B cell (primary cell): ENCODE measurements around the gene MGAT5. TPM values are rescaled to one million over a fixed set of nuclear protein-coding genes. Genes with fewer than 3 reads are reported as not detected.

Source experiments
- ATAC-seq: fragments of 200-7000 bp; cut with Tn5 transposase; one replicate; pipeline ENCODE4 v1.10.0; 2021; ENCODE audit warnings: low read depth, mild to moderate bottlenecking, moderate number of reproducible peaks, moderate library complexity
- CTCF ChIA-PET: fragments of 350-600 bp; sonication (Branson Sonifier 250); formaldehyde crosslinking; loops from one replicate; lab custom pipeline; 2021; ENCODE audit warnings: antibody characterized with exemption, inconsistent platforms; lab: Charles Lee
- POLR2A ChIA-PET: fragments of 350-600 bp; sonication (Branson Sonifier 250); formaldehyde crosslinking; loops from one replicate; lab custom pipeline; 2021; ENCODE audit warnings: antibody characterized with exemption; lab: Charles Lee
- DNase-seq: peaks from one replicate; pipeline ENCODE4 v3.0.0; 2013
- H2AFZ ChIP-seq: 2 replicates; pipeline ENCODE4 v1.6.1; 2012; ENCODE audit warnings: mild to moderate bottlenecking, low read depth, low read length; ENCODE audit not compliant: insufficient read depth, poor library complexity, severe bottlenecking
- H3K27ac ChIP-seq, 2 donors: 1 replicate in 1 of 2; 2 replicates in 1 of 2; pipeline ENCODE4 v1.5.1; 2012 to 2013; ENCODE audit warnings: low read length in 2 of 2, mild to moderate bottlenecking in 2 of 2, moderate library complexity in 1 of 2
- H3K27me3 ChIP-seq, 4 experiments: fragments of 200-600 bp in 1 of 4; sonication (generic) in 1 of 4; replicated peaks in 1 of 4; 1 replicate in 2 of 4; 2 replicates in 2 of 4; pipeline versions ENCODE4 v1.6.1 to v1.7.0; 2013 to 2016; ENCODE audit warnings: low read length in 3 of 4, mild to moderate bottlenecking in 2 of 4, mixed read lengths in 1 of 4, moderate library complexity in 1 of 4; ENCODE audit not compliant: insufficient read depth in 4 of 4, control insufficient read depth in 3 of 4; ENCODE audit errors: control extremely low read depth in 1 of 4
- H3K36me3 ChIP-seq, 2 experiments: replicated peaks in 1 of 2; 1 replicate in 1 of 2; 2 replicates in 1 of 2; pipeline versions ENCODE4 v1.6.1 to v1.7.1; 2013; ENCODE audit warnings: low read length in 1 of 2; ENCODE audit not compliant: insufficient read depth in 2 of 2, control insufficient read depth in 1 of 2; ENCODE audit errors: control extremely low read depth in 1 of 2, extremely low read depth in 1 of 2
- H3K4me1 ChIP-seq, 2 donors: fragments of 200-600 bp in 1 of 2; sonication (generic) in 1 of 2; 1 replicate in 1 of 2; 2 replicates in 1 of 2; pipeline versions ENCODE4 v1.5.1 to v1.6.1; 2013 to 2017; ENCODE audit warnings: low read length in 2 of 2; ENCODE audit not compliant: control insufficient read depth in 2 of 2, insufficient read depth in 2 of 2
- H3K4me2 ChIP-seq: replicated peaks from 2 replicates; pipeline ENCODE3; 2012; ENCODE audit warnings: mild to moderate bottlenecking, low read depth, low read length; ENCODE audit not compliant: poor library complexity, severe bottlenecking
- H3K4me3 ChIP-seq, 5 experiments: fragments of 200-600 bp in 1 of 5; sonication (generic) in 1 of 5; 1 replicate in 3 of 5; 2 replicates in 2 of 5; pipeline versions ENCODE4 v1.5.1 to v1.7.0; 2011 to 2016; ENCODE audit warnings: low read length in 4 of 5, mild to moderate bottlenecking in 4 of 5, low read depth in 2 of 5, control low read depth in 1 of 5, moderate library complexity in 1 of 5; ENCODE audit not compliant: insufficient read depth in 1 of 5; ENCODE audit errors: control extremely low read depth in 1 of 5, extremely low read depth in 1 of 5
- H3K79me2 ChIP-seq: fragments of 200-600 bp; sonication (generic); one replicate; pipeline ENCODE4 v1.6.0; 2016; ENCODE audit warnings: low read length; ENCODE audit not compliant: control insufficient read depth, insufficient read depth
- H3K9ac ChIP-seq: fragments of 200-600 bp; sonication (generic); 2 replicates; pipeline ENCODE4 v1.6.1; 2017; ENCODE audit warnings: mild to moderate bottlenecking, low read length, moderate library complexity
- H3K9me3 ChIP-seq, 3 donors: one replicate each; pipeline versions ENCODE4 v1.6.1 to v1.7.1; 2013; ENCODE audit warnings: low read length in 2 of 3; ENCODE audit not compliant: control insufficient read depth in 2 of 3, insufficient read depth in 1 of 3; ENCODE audit errors: control extremely low read depth in 1 of 3
- H4K20me1 ChIP-seq: 2 replicates; pipeline ENCODE4 v1.6.0; 2012; ENCODE audit warnings: mild to moderate bottlenecking, low read length; ENCODE audit not compliant: insufficient read depth, control insufficient read depth, poor library complexity, severe bottlenecking
- H3K27ac Mint-ChIP-seq: one replicate; pipeline ENCODE4 v1.8.0; 2021; ENCODE audit warnings: mixed read lengths
- H3K27me3 Mint-ChIP-seq: one replicate; pipeline ENCODE4 v1.8.0; 2021; ENCODE audit warnings: mixed read lengths
- H3K4me1 Mint-ChIP-seq: one replicate; pipeline ENCODE4 v1.8.0; 2021; ENCODE audit warnings: mixed read lengths
- H3K4me3 Mint-ChIP-seq: one replicate; pipeline ENCODE4 v1.8.0; 2021; ENCODE audit warnings: mixed read lengths
- H3K9me3 Mint-ChIP-seq: one replicate; pipeline ENCODE4 v1.8.0; 2022; ENCODE audit warnings: mixed read lengths; ENCODE audit not compliant: insufficient read depth
- EZH2 ChIP-seq: IDR thresholded peaks from 2 replicates; pipeline ENCODE4 v1.6.1; 2012; ENCODE audit warnings: borderline replicate concordance, low read depth, mild to moderate bottlenecking, moderate library complexity, low read length; ENCODE audit not compliant: insufficient read depth, poor library complexity, severe bottlenecking
- WGBS: methylation state at CpG from one replicate; pipeline ENCODE4 v1.1.5; 2013; ENCODE audit warnings: missing lambda C conversion rate; ENCODE audit not compliant: insufficient coverage; 5-methylcytosine and 5-hydroxymethylcytosine counted together
- intact Hi-C: fragments of 100-400 bp; cut with micrococcal nuclease; formaldehyde crosslinking; loops from one replicate; pipeline ENCODE4 v1.10.0; 2022
- polyA plus RNA-seq: library from polyadenylated mRNA; depleted of rRNA; stranded (reverse); fragments of >200 nt; gene quantifications from 2 replicates; pipeline ENCODE4 v1.2.3, GENCODE V29; 2012
- total RNA-seq, 2 donors: library from RNA; stranded (reverse); fragments of 120-200 nt in 1 of 2; gene quantifications; 1 replicate in 1 of 2; 2 replicates in 1 of 2; pipeline versions ENCODE4 v1.2.3 to v1.2.4, GENCODE V29; 2013 to 2022
- TF ChIP-seq, protein P1 (sequence below): fragments of 200-600 bp; IDR thresholded peaks from one replicate; pipeline ENCODE4 v1.8.0; 2022; ENCODE audit warnings: antibody characterized with exemption, mild to moderate bottlenecking

Gene MGAT5
- total and polyA plus RNA-seq, 2 donors (not counting 1 experiment from before 2014, with no cell fraction given), result 27.2 to 184 TPM

DNA sequence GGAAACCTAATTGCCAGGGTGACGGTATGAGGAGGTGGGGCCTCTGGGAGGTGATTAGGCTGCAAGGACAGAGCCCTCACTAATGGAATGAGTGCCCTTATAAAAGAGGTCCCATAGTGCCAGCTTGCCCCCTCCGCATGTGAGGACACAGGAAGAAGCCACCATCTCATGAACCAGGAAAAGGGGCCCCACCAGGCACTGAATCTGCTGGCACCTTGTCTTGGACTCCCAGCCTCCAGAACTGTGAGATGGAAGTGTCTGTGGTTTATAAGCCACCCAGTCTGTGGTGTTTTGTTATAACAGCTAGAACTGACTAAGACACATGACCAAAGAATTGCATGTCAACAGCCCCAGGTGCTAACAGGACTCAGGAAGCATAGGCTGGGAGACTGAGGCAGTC, 214.3 kb downstream of the MGAT5 start:
- Mint-ChIP-seq H3K27me3 (no peaks in the 10 kb centered on the region), H3K9me3 (no peaks in the 10 kb centered on the region), H3K4me1 (no peaks in the 10 kb centered on the region), H3K4me3 (no peak overlapping the region), H3K27ac (no peak overlapping the region)
- no peaks in the 10 kb centered on the region for H3K27me3 ChIP-seq
- H3K36me3 ChIP-seq, result no peaks in the 10 kb centered on the region
- H3K9me3 ChIP-seq, result peaks cover 0 to 7% (median 2%) of the 10 kb centered on the region in 3 donors
- H3K4me3 ChIP-seq, result no peak overlapping the region
- WGBS, result 88% methylated on average over 1 of the region's 2 CpGs
- no peak overlapping the region for H2AFZ ChIP-seq
- ATAC-seq (no peak), DNase-seq (no peak)
- H3K79me2 ChIP-seq, result no peaks in the 10 kb centered on the region
- H3K27ac ChIP-seq, result no peak overlapping the region
- intact Hi-C loops, result no loop called here
- no peak overlapping the region for H3K9ac ChIP-seq
- CTCF ChIA-PET, result interaction anchor here (0.9 to 3.9 kb wide), 4 partner anchors 17 to 583 kb away, joined by 3 to 19 read pairs (median 3); no protein-coding TSS in a partner anchor
- H3K4me2 ChIP-seq, result no peak overlapping the region
- H4K20me1 ChIP-seq, result no peaks in the 10 kb centered on the region
- H3K4me1 ChIP-seq, result no peaks in the 10 kb centered on the region
- POLR2A ChIA-PET, result no interaction called here
- TF ChIP-seq, protein P1, sequence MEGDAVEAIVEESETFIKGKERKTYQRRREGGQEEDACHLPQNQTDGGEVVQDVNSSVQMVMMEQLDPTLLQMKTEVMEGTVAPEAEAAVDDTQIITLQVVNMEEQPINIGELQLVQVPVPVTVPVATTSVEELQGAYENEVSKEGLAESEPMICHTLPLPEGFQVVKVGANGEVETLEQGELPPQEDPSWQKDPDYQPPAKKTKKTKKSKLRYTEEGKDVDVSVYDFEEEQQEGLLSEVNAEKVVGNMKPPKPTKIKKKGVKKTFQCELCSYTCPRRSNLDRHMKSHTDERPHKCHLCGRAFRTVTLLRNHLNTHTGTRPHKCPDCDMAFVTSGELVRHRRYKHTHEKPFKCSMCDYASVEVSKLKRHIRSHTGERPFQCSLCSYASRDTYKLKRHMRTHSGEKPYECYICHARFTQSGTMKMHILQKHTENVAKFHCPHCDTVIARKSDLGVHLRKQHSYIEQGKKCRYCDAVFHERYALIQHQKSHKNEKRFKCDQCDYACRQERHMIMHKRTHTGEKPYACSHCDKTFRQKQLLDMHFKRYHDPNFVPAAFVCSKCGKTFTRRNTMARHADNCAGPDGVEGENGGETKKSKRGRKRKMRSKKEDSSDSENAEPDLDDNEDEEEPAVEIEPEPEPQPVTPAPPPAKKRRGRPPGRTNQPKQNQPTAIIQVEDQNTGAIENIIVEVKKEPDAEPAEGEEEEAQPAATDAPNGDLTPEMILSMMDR, result no peak
- TF ChIP-seq EZH2, result no peak

DNA sequence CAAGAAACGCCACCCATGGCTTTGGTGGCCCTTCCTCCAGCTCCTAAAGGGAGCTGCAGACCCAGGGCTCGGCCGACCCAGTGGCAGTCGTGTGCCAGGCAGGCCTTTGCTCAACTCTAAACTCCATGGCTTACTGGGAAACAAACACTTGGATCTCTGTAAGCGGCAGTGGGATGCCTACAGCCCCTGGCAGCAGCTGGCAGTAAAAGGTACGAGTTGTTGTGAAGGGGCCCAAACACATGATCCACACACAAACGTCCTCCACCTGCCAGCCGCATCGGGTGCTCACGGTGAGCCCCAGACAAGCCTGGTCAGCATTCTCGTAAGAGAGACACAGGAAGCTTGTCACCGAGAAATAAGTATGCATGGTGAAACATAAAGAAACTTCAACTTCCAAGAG, 214.9 kb downstream of the MGAT5 start:
- H4K20me1 ChIP-seq, result no peaks in the 10 kb centered on the region
- ATAC-seq, result no peak
- H3K27ac ChIP-seq, result no peak overlapping the region
- no peak overlapping the region for H3K27ac Mint-ChIP-seq
- no peak overlapping the region for H3K9ac ChIP-seq
- H3K36me3 ChIP-seq, result no peaks in the 10 kb centered on the region
- WGBS, result 96% methylated on average over 12 of the region's 12 CpGs
- H3K4me1 ChIP-seq, result no peaks in the 10 kb centered on the region
- no peak overlapping the region for H3K4me3 ChIP-seq
- H3K27me3 ChIP-seq, result no peaks in the 10 kb centered on the region
- intact Hi-C loops, result no loop called here
- TF ChIP-seq, protein P1, result no peak
- no peak for TF ChIP-seq EZH2
- H3K79me2 ChIP-seq, result no peaks in the 10 kb centered on the region
- CTCF ChIA-PET, result interaction anchor here (0.7 to 3.9 kb wide), 2 partner anchors 425 to 429 kb away, joined by 3 to 19 read pairs; no protein-coding TSS in a partner anchor
- no peaks in the 10 kb centered on the region for H3K27me3 Mint-ChIP-seq
- DNase-seq, result no peak
- no peak overlapping the region for H3K4me2 ChIP-seq
- POLR2A ChIA-PET, result no interaction called here
- no peak overlapping the region for H3K4me3 Mint-ChIP-seq
- peaks cover 0 to 11% (median 3%) of the 10 kb centered on the region in 3 donors for H3K9me3 ChIP-seq
- H2AFZ ChIP-seq, result no peak overlapping the region
- peaks cover under 1% of the 10 kb centered on the region for H3K9me3 Mint-ChIP-seq
- H3K4me1 Mint-ChIP-seq, result no peaks in the 10 kb centered on the region
